SU-DHL-6 (cell line): ENCODE measurements around the gene ABRACL.

ENCODE experiments used
- CTCF ChIP-seq: fragments of 200-600 bp; sonication (generic); IDR thresholded peaks from one replicate; pipeline ENCODE4 v1.5.1; 2017; ENCODE audit warnings: antibody characterized with exemption, mild to moderate bottlenecking, low read length, moderate library complexity; ENCODE audit not compliant: insufficient read depth, poor library complexity, severe bottlenecking
- EZH2phosphoT487 ChIP-seq: fragments of 200-600 bp; sonication (generic), shearing (Covaris generic); conservative IDR thresholded peaks from 2 replicates; pipeline ENCODE4 v1.6.1; 2018; ENCODE audit warnings: mild to moderate bottlenecking, antibody characterized with exemption, low read length, moderate library complexity, mixed read lengths

- no peak for TF ChIP-seq CTCF
- TF ChIP-seq EZH2phosphoT487, result no peak
Measured at GRCh38 chr6:139008117-139008516, 20.4 kb upstream of the ABRACL start.
